HG03520 (cell line): ENCODE measurements around the gene ADAMTS6.

Experiments
- ATAC-seq: cut with Tn5 transposase; IDR thresholded peaks from one replicate; pipeline ENCODE4 v1.9.1; 2021; ENCODE audit warnings: mild to moderate bottlenecking, moderate library complexity; ENCODE audit not compliant: unreplicated experiment

Gene ADAMTS6

GRCh38 chr5:65475336-65475735 lies 6.4 kb downstream of the ADAMTS6 start:
- ATAC-seq: no peak

- no peak for ATAC-seq
These were observed 7.5 kb downstream of the ADAMTS6 start for GRCh38 chr5:65474130-65474711.

GRCh38 chr5:65468633-65469032 lies 13.1 kb downstream of the ADAMTS6 start:
- no peak for ATAC-seq

- ATAC-seq: no peak
These were observed 19.5 kb downstream of the ADAMTS6 start for GRCh38 chr5:65462139-65462705.

GRCh38 chr5:65461490-65461889 lies 20.2 kb downstream of the ADAMTS6 start:
- no peak for ATAC-seq

GRCh38 chr5:65459995-65460394 lies 21.7 kb downstream of the ADAMTS6 start:
- no peak for ATAC-seq

GRCh38 chr5:65455064-65455463 lies 26.7 kb downstream of the ADAMTS6 start:
- ATAC-seq: no peak

GRCh38 chr5:65451436-65451835 lies 30.3 kb downstream of the ADAMTS6 start:
- ATAC-seq: no peak

GRCh38 chr5:65446682-65447081 lies 35.0 kb downstream of the ADAMTS6 start:
- no peak for ATAC-seq

- ATAC-seq: no peak
These were observed 39.9 kb downstream of the ADAMTS6 start for GRCh38 chr5:65441800-65442199.

- no peak for ATAC-seq
These were observed 41.3 kb downstream of the ADAMTS6 start for GRCh38 chr5:65440456-65440855.

GRCh38 chr5:65434122-65434521 lies 47.6 kb downstream of the ADAMTS6 start:
- ATAC-seq: no peak

- no peak for ATAC-seq
These were observed 55.1 kb downstream of the ADAMTS6 start for GRCh38 chr5:65426656-65427055.

- no peak for ATAC-seq
These were observed 58.1 kb downstream of the ADAMTS6 start for GRCh38 chr5:65423623-65424022.

GRCh38 chr5:65418661-65419060 lies 63.1 kb downstream of the ADAMTS6 start:
- no peak for ATAC-seq

- ATAC-seq: no peak
These were observed 67.9 kb downstream of the ADAMTS6 start for GRCh38 chr5:65413822-65414221.

- no peak for ATAC-seq
These were observed 68.9 kb downstream of the ADAMTS6 start for GRCh38 chr5:65412842-65413241.

GRCh38 chr5:65411356-65411755 lies 70.4 kb downstream of the ADAMTS6 start:
- ATAC-seq: no peak

GRCh38 chr5:65395526-65396155 lies 86.1 kb downstream of the ADAMTS6 start:
- no peak for ATAC-seq

- ATAC-seq: no peak
These were observed 87.6 kb downstream of the ADAMTS6 start for GRCh38 chr5:65394087-65394486.

GRCh38 chr5:65391591-65391990 lies 90.1 kb downstream of the ADAMTS6 start:
- ATAC-seq: no peak

GRCh38 chr5:65390208-65390607 lies 91.5 kb downstream of the ADAMTS6 start:
- ATAC-seq: no peak

GRCh38 chr5:65383859-65384258 lies 97.9 kb downstream of the ADAMTS6 start:
- no peak for ATAC-seq
